Endodermal cell (in vitro differentiated cells): ENCODE data around the gene TEX2. TPM values are rescaled to one million over a fixed set of nuclear protein-coding genes. Genes with fewer than 3 reads are reported as not detected.

Experiments used
- DNase-seq: peaks from one replicate; pipeline ENCODE4 v3.0.0-alpha.2; 2017
- H3K27ac ChIP-seq: 2 replicates; pipeline ENCODE4 v1.5.1; 2013; ENCODE audit warnings: mild to moderate bottlenecking, low read depth, low read length, moderate library complexity
- H3K27me3 ChIP-seq: 2 replicates; pipeline ENCODE4 v1.6.1; 2013; ENCODE audit warnings: mild to moderate bottlenecking, low read length, moderate library complexity; ENCODE audit not compliant: insufficient read depth, control insufficient read depth, poor library complexity, severe bottlenecking
- H3K36me3 ChIP-seq: 2 replicates; pipeline ENCODE4 v1.7.0; 2013; ENCODE audit warnings: mild to moderate bottlenecking, low read length, moderate library complexity; ENCODE audit not compliant: control insufficient read depth, insufficient read depth
- H3K4me1 ChIP-seq: one replicate; pipeline ENCODE4 v1.7.0; 2013; ENCODE audit warnings: low read length; ENCODE audit not compliant: control insufficient read depth, insufficient read depth
- H3K4me3 ChIP-seq: 2 replicates; pipeline ENCODE4 v1.5.1; 2013; ENCODE audit warnings: mild to moderate bottlenecking, low read length, moderate library complexity
- H3K9ac ChIP-seq: 2 replicates; pipeline ENCODE4 v1.6.1; 2013; ENCODE audit warnings: mild to moderate bottlenecking, low read length, moderate library complexity; ENCODE audit not compliant: poor library complexity, severe bottlenecking; ENCODE audit errors: extremely low read depth
- H3K9me3 ChIP-seq: 2 replicates; pipeline ENCODE4 v1.6.1; 2013; ENCODE audit warnings: mild to moderate bottlenecking, low read length, moderate library complexity; ENCODE audit not compliant: control insufficient read depth
- H3K27ac Mint-ChIP-seq: 2 replicates; pipeline ENCODE4 v1.8.0; 2020; ENCODE audit warnings: mixed read lengths
- H3K27me3 Mint-ChIP-seq: 2 replicates; pipeline ENCODE4 v1.8.0; 2021; ENCODE audit warnings: mild to moderate bottlenecking, mixed read lengths; ENCODE audit not compliant: insufficient read depth
- H3K36me3 Mint-ChIP-seq: 2 replicates; pipeline ENCODE4 v1.8.0; 2020; ENCODE audit warnings: low read depth, mixed read lengths
- H3K4me1 Mint-ChIP-seq: 2 replicates; pipeline ENCODE4 v1.8.0; 2020; ENCODE audit warnings: mixed read lengths
- H3K4me3 Mint-ChIP-seq: 2 replicates; pipeline ENCODE4 v1.8.0; 2020; ENCODE audit warnings: mild to moderate bottlenecking, moderate library complexity, mixed read lengths
- H3K9me3 Mint-ChIP-seq: 2 replicates; pipeline ENCODE4 v1.8.0; 2020; ENCODE audit warnings: mild to moderate bottlenecking, mixed read lengths
- CTCF ChIP-seq: fragments of 200-600 bp; sonication (generic); conservative IDR thresholded peaks from 2 replicates; pipeline ENCODE4 v1.5.0; 2021; ENCODE audit warnings: antibody characterized with exemption, mild to moderate bottlenecking
- WGBS, 2 experiments: methylation state at CpG; one replicate each; pipeline versions ENCODE4 v1.1.5 to v1.1.7; 2013; ENCODE audit warnings: missing lambda C conversion rate in 2 of 2, mixed read lengths in 1 of 2; ENCODE audit not compliant: insufficient coverage in 1 of 2, insufficient read length in 1 of 2; 5-methylcytosine and 5-hydroxymethylcytosine counted together
- total RNA-seq, 2 donors: library from RNA; stranded (reverse); fragmentation: NEBNext Ultra II Directional in 1 of 2; extraction: Animal tissue kit (Norgen Biotek cat#: 25700) in 1 of 2; gene quantifications; 2 replicates in 1 of 2; 3 replicates in 1 of 2; pipeline ENCODE4 v1.2.1, GENCODE V29; 2021

The TEX2 gene
- total RNA-seq, 2 donors from 2014 or later: 11.6 to 13.1 TPM

- Mint-ChIP-seq H3K27ac (no peak overlapping the region), H3K4me1 (peaks cover 20% of the 10 kb centered on the region), H3K4me3 (no peak overlapping the region), H3K9me3 (no peaks in the 10 kb centered on the region), H3K36me3 (peaks cover 21% of the 10 kb centered on the region), H3K27me3 (no peaks in the 10 kb centered on the region)
- Histone ChIP-seq H3K9ac (no peak overlapping the region), H3K4me3 (no peak overlapping the region), H3K27ac (no peak overlapping the region), H3K36me3 (peaks cover 15% of the 10 kb centered on the region), H3K27me3 (no peaks in the 10 kb centered on the region), H3K4me1 (peaks cover 8% of the 10 kb centered on the region), H3K9me3 (no peaks in the 10 kb centered on the region)
- peak; percentile 73 for DNase-seq
- 52 to 82% methylated on average over 6 to 9 of the region's 9 CpGs for WGBS, 2 experiments
- TF ChIP-seq CTCF: peak; percentile 37
These were observed 108.3 kb downstream of the TEX2 start for GRCh38 chr17:64154717-64155116.

DNA sequence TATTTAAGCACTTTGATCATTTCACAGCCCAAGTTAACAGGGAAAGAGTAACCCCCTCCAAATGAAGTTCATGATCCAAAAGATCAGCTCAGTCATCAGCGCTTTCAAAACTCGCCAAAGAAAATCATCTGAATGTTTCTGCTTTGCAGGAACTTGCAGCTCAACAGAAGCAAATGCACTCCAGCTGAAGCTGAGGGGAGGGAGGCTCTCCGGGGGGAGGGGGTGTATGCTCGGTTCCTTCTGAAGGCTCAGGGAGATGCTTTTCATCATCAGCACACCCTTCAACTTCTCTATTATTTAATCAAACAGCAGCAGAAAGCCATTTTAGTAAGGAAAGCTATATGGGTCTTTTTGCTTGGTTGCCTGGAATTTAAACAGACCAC lies 108.8 kb downstream of the TEX2 start:
- Histone ChIP-seq H3K27me3 (no peaks in the 10 kb centered on the region), H3K9ac (no peak overlapping the region), H3K27ac (no peak overlapping the region), H3K36me3 (peaks cover 15% of the 10 kb centered on the region), H3K4me1 (peaks cover 8% of the 10 kb centered on the region), H3K4me3 (no peak overlapping the region), H3K9me3 (no peaks in the 10 kb centered on the region)
- Mint-ChIP-seq H3K27me3 (no peaks in the 10 kb centered on the region), H3K27ac (no peak overlapping the region), H3K4me3 (no peak overlapping the region), H3K4me1 (peaks cover 17% of the 10 kb centered on the region), H3K9me3 (no peaks in the 10 kb centered on the region), H3K36me3 (peaks cover 21% of the 10 kb centered on the region)
- 73 to 90% methylated on average over 2 of the region's 4 CpGs for WGBS, 2 experiments
- DNase-seq: peak; percentile 45
- TF ChIP-seq CTCF: no peak

DNA sequence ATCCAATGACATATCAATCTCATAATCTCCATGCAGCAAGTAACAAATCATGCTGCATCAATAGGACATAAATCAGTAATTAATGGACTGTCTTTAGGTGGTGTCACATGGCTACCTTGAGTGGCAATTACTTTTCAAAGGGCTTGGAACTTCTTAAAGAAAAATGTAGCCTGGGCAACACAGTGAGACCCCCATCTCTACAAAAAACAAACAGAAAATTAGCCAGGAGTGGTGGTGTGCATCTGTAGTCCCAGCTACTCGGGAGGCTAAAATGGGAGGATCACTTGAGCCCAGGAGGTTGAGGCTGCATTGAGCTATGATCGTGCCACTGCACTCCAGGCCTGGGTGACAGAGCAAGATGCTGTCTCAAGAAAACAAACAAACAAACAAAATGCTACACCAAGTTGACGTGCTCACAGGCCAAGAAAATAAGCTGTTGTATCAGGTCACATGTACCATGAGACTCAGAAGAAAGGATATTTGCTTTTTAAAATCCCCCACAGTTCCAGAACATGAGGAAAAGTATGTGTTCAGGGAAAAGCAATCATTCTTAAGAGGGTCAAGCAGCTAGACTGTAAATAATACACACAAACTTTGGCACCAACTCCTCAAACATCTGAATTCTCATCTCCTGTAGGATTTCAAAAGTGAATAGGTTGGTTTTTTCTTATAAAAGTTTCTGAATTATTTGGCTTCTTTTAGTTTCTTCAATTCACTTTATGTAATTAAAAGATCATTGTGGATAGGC lies 109.3 kb downstream of the TEX2 start:
- Histone ChIP-seq H3K27me3 (no peaks in the 10 kb centered on the region), H3K27ac (no peak overlapping the region), H3K4me3 (no peak overlapping the region), H3K9me3 (no peaks in the 10 kb centered on the region), H3K9ac (no peak overlapping the region), H3K4me1 (peaks cover 8% of the 10 kb centered on the region), H3K36me3 (peaks cover 15% of the 10 kb centered on the region)
- H3K9me3 Mint-ChIP-seq: no peaks in the 10 kb centered on the region
- 87 to 89% methylated on average over 2 to 3 of the region's 3 CpGs for WGBS, 2 experiments
- no peak for TF ChIP-seq CTCF
- H3K4me1 Mint-ChIP-seq: peaks cover 15% of the 10 kb centered on the region
- H3K36me3 Mint-ChIP-seq: peaks cover 25% of the 10 kb centered on the region
- no peak overlapping the region for H3K4me3 Mint-ChIP-seq
- DNase-seq: peak; percentile 13
- no peak overlapping the region for H3K27ac Mint-ChIP-seq
- no peaks in the 10 kb centered on the region for H3K27me3 Mint-ChIP-seq
